Measurements from ENCODE around the gene KLK4. TPM values are rescaled to one million over a fixed set of nuclear protein-coding genes. Genes with fewer than 3 reads are reported as not detected.

Gene KLK4
- total and polyA plus RNA-seq, 2 donors (not counting 3 experiments of a cell fraction or from before 2014, with no cell fraction given), result not detected

GRCh38 chr19:50898018-50898417, 13.2 kb downstream of the KLK4 start:
- H3K9ac ChIP-seq (replicated peaks; ENCODE audit: extremely low read depth, insufficient read depth, low read length), result no peak overlapping the region
- no peaks in the 10 kb centered on the region for H4K20me1 ChIP-seq (replicated peaks; ENCODE audit: control insufficient read depth, extremely low read depth, insufficient read depth, low read length)
- H3K9me1 ChIP-seq (replicated peaks; ENCODE audit: control insufficient read depth, extremely low read depth, insufficient read depth, low read length), result no peaks in the 10 kb centered on the region
- H3K4me2 ChIP-seq (ENCODE audit: insufficient read depth, low read length), result no peak overlapping the region
- no peak overlapping the region for H3K27ac ChIP-seq (ENCODE audit: insufficient read depth, low read depth, low read length)
- DNase-seq (ENCODE audit: low read depth, low spot score) (no peak), FAIRE-seq (no peak)
- no peak for TF ChIP-seq POLR2A (IDR thresholded peaks at IDR 0.05; ENCODE audit: low read depth, low read length)
- H3K36me3 ChIP-seq (ENCODE audit: control insufficient read depth in 2 of 2, extremely low read depth in 1 of 2, insufficient read depth in 2 of 2, low read length in 2 of 2), result no peaks in the 10 kb centered on the region
- intact Hi-C loops (cut with micrococcal nuclease) (no loop called here), dilution Hi-C loops (cut with MboI; ENCODE audit: extremely low pct_ligation_motif_present, low sequenced_read_pairs) (no loop called here)
- H3K27me3 ChIP-seq (ENCODE audit: control insufficient read depth in 2 of 2, insufficient read depth in 2 of 2, low read length in 2 of 2), result no peaks in the 10 kb centered on the region
- H3K9me3 ChIP-seq (replicated peaks; ENCODE audit: control insufficient read depth, insufficient read depth, low read length), result no peaks in the 10 kb centered on the region
- POLR2A ChIA-PET, result no interaction called here
- H3K4me1 ChIP-seq (ENCODE audit: control insufficient read depth, extremely low read depth, insufficient read depth, low read length), result no peaks in the 10 kb centered on the region
- CTCF ChIA-PET, result no interaction called here
- no peak overlapping the region for H2AFZ ChIP-seq (ENCODE audit: low read depth, low read length)
- H3K79me2 ChIP-seq (ENCODE audit: control insufficient read depth, insufficient read depth, low read length), result no peaks in the 10 kb centered on the region
- H3K4me3 ChIP-seq (replicated peaks in 1 of 3; ENCODE audit: insufficient read depth in 1 of 3, low read depth in 1 of 3, low read length in 3 of 3), result no peak overlapping the region
- BruUV-seq (replicated peaks), result no TSS peak

- TF ChIP-seq POLR2A (IDR thresholded peaks at IDR 0.05; ENCODE audit: low read depth, low read length), result no peak
- no peak for TF ChIP-seq JUN (IDR thresholded peaks at IDR 0.05; ENCODE audit: borderline replicate concordance, insufficient read depth, insufficient read length, low read depth)
- no peak for TF ChIP-seq CTCF (IDR thresholded peaks at IDR 0.05; ENCODE audit: extremely low read depth in 1 of 2, insufficient read depth in 1 of 2, low read depth in 1 of 2, low read length in 2 of 2)
- no peak for TF ChIP-seq POLR2AphosphoS5 (IDR thresholded peaks at IDR 0.05; ENCODE audit: insufficient read depth, low read depth, low read length)
- TF ChIP-seq MYC (IDR thresholded peaks at IDR 0.05; ENCODE audit: low read depth, low read length), result no peak
- no peak for TF ChIP-seq FOS (IDR thresholded peaks at IDR 0.05; ENCODE audit: borderline replicate concordance, insufficient read depth, low read length)
- TF ChIP-seq GATA2 (IDR thresholded peaks at IDR 0.05; ENCODE audit: insufficient read depth, insufficient read length, low read depth, low read length), result no peak
- no peak for TF ChIP-seq EZH2 (IDR thresholded peaks at IDR 0.05; ENCODE audit: borderline replicate concordance, low read depth, low read length, severe bottlenecking)
- TF ChIP-seq MAX (IDR thresholded peaks at IDR 0.05; ENCODE audit: insufficient read depth, insufficient read length), result no peak
- H3K9me1 ChIP-seq (replicated peaks; ENCODE audit: control insufficient read depth, extremely low read depth, insufficient read depth, low read length), result no peaks in the 10 kb centered on the region
- H3K36me3 ChIP-seq (ENCODE audit: control insufficient read depth in 2 of 2, extremely low read depth in 1 of 2, insufficient read depth in 2 of 2, low read length in 2 of 2), result no peaks in the 10 kb centered on the region
- ChIA-PET POLR2A (interaction anchor here (0.6 kb wide), 1 partner anchor 127 kb away, joined by 4 read pairs; no protein-coding TSS in a partner anchor), CTCF (no interaction called here)
- no peaks in the 10 kb centered on the region for H3K27me3 ChIP-seq (ENCODE audit: control insufficient read depth in 2 of 2, insufficient read depth in 2 of 2, low read length in 2 of 2)
- no peak overlapping the region for H2AFZ ChIP-seq (ENCODE audit: low read depth, low read length)
- H3K4me2 ChIP-seq (ENCODE audit: insufficient read depth, low read length), result no peak overlapping the region
- intact Hi-C loops (cut with micrococcal nuclease), result no loop called here
- no peaks in the 10 kb centered on the region for H4K20me1 ChIP-seq (replicated peaks; ENCODE audit: control insufficient read depth, extremely low read depth, insufficient read depth, low read length)
- no peaks in the 10 kb centered on the region for H3K4me1 ChIP-seq (ENCODE audit: control insufficient read depth, extremely low read depth, insufficient read depth, low read length)
- no peak for DNase-seq (ENCODE audit: low read depth, low spot score)
- H3K9ac ChIP-seq (replicated peaks; ENCODE audit: extremely low read depth, insufficient read depth, low read length), result no peak overlapping the region
- FAIRE-seq, result no peak
- dilution Hi-C loops (cut with MboI; ENCODE audit: extremely low pct_ligation_motif_present, low sequenced_read_pairs), result no loop called here
- BruUV-seq (replicated peaks), result no TSS peak
- H3K4me3 ChIP-seq (replicated peaks in 1 of 3; ENCODE audit: insufficient read depth in 1 of 3, low read depth in 1 of 3, low read length in 3 of 3), result no peak overlapping the region
- no peaks in the 10 kb centered on the region for H3K9me3 ChIP-seq (replicated peaks; ENCODE audit: control insufficient read depth, insufficient read depth, low read length)
- no peaks in the 10 kb centered on the region for H3K79me2 ChIP-seq (ENCODE audit: control insufficient read depth, insufficient read depth, low read length)
- H3K27ac ChIP-seq (ENCODE audit: insufficient read depth, low read depth, low read length), result no peak overlapping the region
Observed at GRCh38 chr19:50897612-50898011, 13.6 kb downstream of the KLK4 start.
